GM12878 (cell line): ENCODE measurements around the gene RANBP9.

Source experiments
- CEBPB ChIP-seq, 2 experiments: fragments of 150-350 bp in 1 of 2; IDR thresholded peaks; 2 replicates each; pipeline ENCODE4 v1.6.1; 2012 to 2014; ENCODE audit warnings: low read depth in 2 of 2, low read length in 2 of 2, borderline replicate concordance in 1 of 2, inconsistent platforms in 1 of 2
- CREB1 ChIP-seq: IDR thresholded peaks from 2 replicates; pipeline ENCODE4 v1.6.1; 2012; ENCODE audit warnings: low read depth, mild to moderate bottlenecking, inconsistent platforms
- EZH2 ChIP-seq: IDR thresholded peaks from 2 replicates; pipeline ENCODE4 v1.6.1; 2012; ENCODE audit warnings: low read depth, mild to moderate bottlenecking, control low read depth, inconsistent platforms, low read length, borderline replicate concordance; ENCODE audit not compliant: control insufficient read depth
- FOS ChIP-seq: IDR thresholded peaks from 3 replicates; pipeline ENCODE4 v1.6.1; 2011; ENCODE audit warnings: borderline replicate concordance; ENCODE audit not compliant: insufficient read length; ENCODE audit errors: extremely low read depth
- FOXM1 ChIP-seq: IDR thresholded peaks from 2 replicates; pipeline ENCODE4 v1.6.1; 2012; ENCODE audit warnings: low read depth, mild to moderate bottlenecking, inconsistent platforms, low read length, moderate library complexity
- JUND ChIP-seq: IDR thresholded peaks from 2 replicates; pipeline ENCODE4 v1.6.1; 2012; ENCODE audit warnings: low read depth, mild to moderate bottlenecking, low read length, improper control_type of control experiment, moderate library complexity
- MXI1 ChIP-seq: fragments of 150-350 bp; IDR thresholded peaks from 2 replicates; pipeline ENCODE4 v1.6.1; 2011; ENCODE audit warnings: low read depth, mild to moderate bottlenecking, inconsistent platforms, low read length, improper control_type of control experiment
- NFIC ChIP-seq: IDR thresholded peaks from 2 replicates; pipeline ENCODE4 v1.6.1; 2012; ENCODE audit warnings: low read depth, mild to moderate bottlenecking, inconsistent platforms, low read length, moderate library complexity
- POLR2A ChIP-seq: IDR thresholded peaks from 2 replicates; pipeline ENCODE4 v1.6.1; 2011; ENCODE audit warnings: low read depth, mild to moderate bottlenecking, low read length
- POLR2AphosphoS5 ChIP-seq: IDR thresholded peaks from 2 replicates; pipeline ENCODE4 v1.6.1; 2011; ENCODE audit warnings: mild to moderate bottlenecking, low read length, inconsistent platforms
- TARDBP ChIP-seq: IDR thresholded peaks from 2 replicates; pipeline ENCODE4 v1.6.1; 2016; ENCODE audit warnings: borderline replicate concordance
- TF ChIP-seq, protein P1 (sequence below), 3 experiments: IDR thresholded peaks in 2 of 3; conservative IDR thresholded peaks in 1 of 3; 2 replicates each; pipeline ENCODE4 v1.5.1; 2011; ENCODE audit warnings: low read depth in 3 of 3, low read length in 3 of 3, mild to moderate bottlenecking in 3 of 3, control low read depth in 2 of 3, moderate library complexity in 2 of 3, inconsistent platforms in 1 of 3, mixed read lengths in 1 of 3; ENCODE audit not compliant: control insufficient read depth in 2 of 3, insufficient read depth in 1 of 3; ENCODE audit errors: extremely low read depth in 1 of 3
- TF ChIP-seq, protein P2 (sequence below): IDR thresholded peaks from 2 replicates; pipeline ENCODE4 v1.6.1; 2012; ENCODE audit warnings: mild to moderate bottlenecking, low read depth, low read length
- TF ChIP-seq, protein P3 (sequence below): fragments of 450-650 bp; formaldehyde crosslinking; IDR thresholded peaks from 2 replicates; pipeline ENCODE4 v1.4.0; 2022; ENCODE audit warnings: mild to moderate bottlenecking, moderate library complexity

DNA sequence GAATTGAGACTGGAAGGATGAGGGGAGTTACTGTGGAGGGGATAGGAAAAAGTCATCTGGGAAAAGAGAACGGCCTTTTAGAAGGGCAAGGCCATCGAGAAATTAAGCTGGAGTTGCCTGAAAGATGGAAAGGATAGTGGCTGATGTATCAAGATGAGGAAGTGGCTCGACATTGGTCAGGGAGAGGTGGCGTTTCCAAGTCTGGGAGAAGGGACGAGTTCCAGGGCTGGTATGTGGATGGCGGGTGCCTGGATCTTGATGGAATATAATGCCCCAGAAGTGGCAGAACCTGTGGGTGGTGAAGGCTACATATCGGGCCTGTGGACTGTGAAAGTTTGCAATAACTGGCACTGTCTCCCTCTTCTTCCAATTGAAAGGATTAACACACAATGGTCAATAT is 139.4 kb downstream of the RANBP9 start:
- TF ChIP-seq JUND (no peak), FOXM1 (no peak), CREB1 (no peak), MXI1 (no peak), POLR2AphosphoS5 (no peak), NFIC (no peak), CEBPB (IDR thresholded peaks at IDR 0.05; ENCODE audit: borderline replicate concordance in 1 of 2, low read depth in 2 of 2, low read length in 2 of 2) (no peak), POLR2A (no peak), FOS (no peak), EZH2 (no peak), TARDBP (no peak)
- TF ChIP-seq, protein P1, sequence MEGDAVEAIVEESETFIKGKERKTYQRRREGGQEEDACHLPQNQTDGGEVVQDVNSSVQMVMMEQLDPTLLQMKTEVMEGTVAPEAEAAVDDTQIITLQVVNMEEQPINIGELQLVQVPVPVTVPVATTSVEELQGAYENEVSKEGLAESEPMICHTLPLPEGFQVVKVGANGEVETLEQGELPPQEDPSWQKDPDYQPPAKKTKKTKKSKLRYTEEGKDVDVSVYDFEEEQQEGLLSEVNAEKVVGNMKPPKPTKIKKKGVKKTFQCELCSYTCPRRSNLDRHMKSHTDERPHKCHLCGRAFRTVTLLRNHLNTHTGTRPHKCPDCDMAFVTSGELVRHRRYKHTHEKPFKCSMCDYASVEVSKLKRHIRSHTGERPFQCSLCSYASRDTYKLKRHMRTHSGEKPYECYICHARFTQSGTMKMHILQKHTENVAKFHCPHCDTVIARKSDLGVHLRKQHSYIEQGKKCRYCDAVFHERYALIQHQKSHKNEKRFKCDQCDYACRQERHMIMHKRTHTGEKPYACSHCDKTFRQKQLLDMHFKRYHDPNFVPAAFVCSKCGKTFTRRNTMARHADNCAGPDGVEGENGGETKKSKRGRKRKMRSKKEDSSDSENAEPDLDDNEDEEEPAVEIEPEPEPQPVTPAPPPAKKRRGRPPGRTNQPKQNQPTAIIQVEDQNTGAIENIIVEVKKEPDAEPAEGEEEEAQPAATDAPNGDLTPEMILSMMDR (IDR thresholded peaks at IDR 0.05 in 2 of 3, conservative IDR thresholded peaks at IDR 0.05 in 1 of 3; ENCODE audit: control insufficient read depth in 2 of 3, extremely low read depth in 1 of 3, insufficient read depth in 1 of 3, low read depth in 3 of 3, low read length in 3 of 3) = no peak
- TF ChIP-seq, protein P2, sequence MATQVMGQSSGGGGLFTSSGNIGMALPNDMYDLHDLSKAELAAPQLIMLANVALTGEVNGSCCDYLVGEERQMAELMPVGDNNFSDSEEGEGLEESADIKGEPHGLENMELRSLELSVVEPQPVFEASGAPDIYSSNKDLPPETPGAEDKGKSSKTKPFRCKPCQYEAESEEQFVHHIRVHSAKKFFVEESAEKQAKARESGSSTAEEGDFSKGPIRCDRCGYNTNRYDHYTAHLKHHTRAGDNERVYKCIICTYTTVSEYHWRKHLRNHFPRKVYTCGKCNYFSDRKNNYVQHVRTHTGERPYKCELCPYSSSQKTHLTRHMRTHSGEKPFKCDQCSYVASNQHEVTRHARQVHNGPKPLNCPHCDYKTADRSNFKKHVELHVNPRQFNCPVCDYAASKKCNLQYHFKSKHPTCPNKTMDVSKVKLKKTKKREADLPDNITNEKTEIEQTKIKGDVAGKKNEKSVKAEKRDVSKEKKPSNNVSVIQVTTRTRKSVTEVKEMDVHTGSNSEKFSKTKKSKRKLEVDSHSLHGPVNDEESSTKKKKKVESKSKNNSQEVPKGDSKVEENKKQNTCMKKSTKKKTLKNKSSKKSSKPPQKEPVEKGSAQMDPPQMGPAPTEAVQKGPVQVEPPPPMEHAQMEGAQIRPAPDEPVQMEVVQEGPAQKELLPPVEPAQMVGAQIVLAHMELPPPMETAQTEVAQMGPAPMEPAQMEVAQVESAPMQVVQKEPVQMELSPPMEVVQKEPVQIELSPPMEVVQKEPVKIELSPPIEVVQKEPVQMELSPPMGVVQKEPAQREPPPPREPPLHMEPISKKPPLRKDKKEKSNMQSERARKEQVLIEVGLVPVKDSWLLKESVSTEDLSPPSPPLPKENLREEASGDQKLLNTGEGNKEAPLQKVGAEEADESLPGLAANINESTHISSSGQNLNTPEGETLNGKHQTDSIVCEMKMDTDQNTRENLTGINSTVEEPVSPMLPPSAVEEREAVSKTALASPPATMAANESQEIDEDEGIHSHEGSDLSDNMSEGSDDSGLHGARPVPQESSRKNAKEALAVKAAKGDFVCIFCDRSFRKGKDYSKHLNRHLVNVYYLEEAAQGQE = no peak
- TF ChIP-seq, protein P3, sequence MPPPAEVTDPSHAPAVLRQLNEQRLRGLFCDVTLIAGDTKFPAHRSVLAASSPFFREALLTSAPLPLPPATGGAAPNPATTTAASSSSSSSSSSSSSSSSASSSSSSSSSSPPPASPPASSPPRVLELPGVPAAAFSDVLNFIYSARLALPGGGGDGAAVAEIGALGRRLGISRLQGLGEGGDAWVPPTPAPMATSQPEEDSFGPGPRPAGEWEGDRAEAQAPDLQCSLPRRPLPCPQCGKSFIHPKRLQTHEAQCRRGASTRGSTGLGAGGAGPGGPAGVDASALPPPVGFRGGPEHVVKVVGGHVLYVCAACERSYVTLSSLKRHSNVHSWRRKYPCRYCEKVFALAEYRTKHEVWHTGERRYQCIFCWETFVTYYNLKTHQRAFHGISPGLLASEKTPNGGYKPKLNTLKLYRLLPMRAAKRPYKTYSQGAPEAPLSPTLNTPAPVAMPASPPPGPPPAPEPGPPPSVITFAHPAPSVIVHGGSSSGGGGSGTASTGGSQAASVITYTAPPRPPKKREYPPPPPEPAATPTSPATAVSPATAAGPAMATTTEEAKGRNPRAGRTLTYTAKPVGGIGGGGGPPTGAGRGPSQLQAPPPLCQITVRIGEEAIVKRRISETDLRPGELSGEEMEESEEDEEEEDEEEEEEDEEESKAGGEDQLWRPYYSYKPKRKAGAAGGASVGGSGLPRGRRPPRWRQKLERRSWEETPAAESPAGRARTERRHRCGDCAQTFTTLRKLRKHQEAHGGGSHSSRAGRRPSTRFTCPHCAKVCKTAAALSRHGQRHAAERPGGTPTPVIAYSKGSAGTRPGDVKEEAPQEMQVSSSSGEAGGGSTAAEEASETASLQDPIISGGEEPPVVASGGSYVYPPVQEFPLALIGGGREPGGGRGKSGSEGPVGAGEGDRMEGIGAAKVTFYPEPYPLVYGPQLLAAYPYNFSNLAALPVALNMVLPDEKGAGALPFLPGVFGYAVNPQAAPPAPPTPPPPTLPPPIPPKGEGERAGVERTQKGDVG (CRISPR knock-in tag) = no peak
